ENCODE results near the gene HS2ST1. TPM values are rescaled to one million over a fixed set of nuclear protein-coding genes. Genes with fewer than 3 reads are reported as not detected.

Gene HS2ST1
- total RNA-seq, 1 experiment from 2014 or later: 45.0 TPM

DNA sequence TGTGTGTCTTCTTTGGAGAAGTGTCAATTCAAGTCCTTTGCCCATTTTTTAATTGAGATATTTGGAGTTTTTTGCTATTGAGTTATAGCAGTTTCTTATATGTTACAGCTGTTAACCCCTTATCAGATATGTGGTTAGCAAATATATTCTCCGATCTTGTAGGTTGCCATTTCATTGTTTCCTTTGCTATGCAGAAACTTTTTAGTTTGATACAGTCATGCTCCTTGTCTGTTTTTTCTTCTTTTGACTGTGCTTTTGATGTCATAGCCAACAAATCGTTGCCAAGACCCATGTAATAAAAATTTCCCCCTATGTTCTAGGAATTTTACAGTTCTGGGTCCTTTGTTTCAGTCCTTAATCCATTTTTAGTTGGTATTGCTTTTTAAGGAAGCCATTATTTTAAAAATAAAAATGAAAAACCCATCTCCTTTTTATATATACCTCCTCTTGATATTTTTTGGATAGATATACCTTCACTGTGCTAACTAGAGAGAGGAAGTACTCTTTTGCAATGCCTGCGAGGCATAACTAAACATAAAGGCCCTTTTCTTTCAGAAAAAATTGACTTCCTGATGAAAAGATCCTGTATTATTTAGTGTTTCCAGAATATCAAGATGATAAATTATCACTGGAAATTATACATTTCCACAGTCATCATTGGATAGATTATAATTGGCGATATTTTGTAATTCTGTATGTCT lies 127.8 kb downstream of the HS2ST1 start:
- Histone ChIP-seq H3K4me1 (no peaks in the 10 kb centered on the region), H3K4me3 (no peak overlapping the region), H3K27ac (no peak overlapping the region), H3K27me3 (no peaks in the 10 kb centered on the region), H3K36me3 (peaks cover 2% of the 10 kb centered on the region; the same call in 1 of the 2 replicates), H3K9me3 (replicated peaks) (no peaks in the 10 kb centered on the region)
- DNase-seq: no peak

DNA sequence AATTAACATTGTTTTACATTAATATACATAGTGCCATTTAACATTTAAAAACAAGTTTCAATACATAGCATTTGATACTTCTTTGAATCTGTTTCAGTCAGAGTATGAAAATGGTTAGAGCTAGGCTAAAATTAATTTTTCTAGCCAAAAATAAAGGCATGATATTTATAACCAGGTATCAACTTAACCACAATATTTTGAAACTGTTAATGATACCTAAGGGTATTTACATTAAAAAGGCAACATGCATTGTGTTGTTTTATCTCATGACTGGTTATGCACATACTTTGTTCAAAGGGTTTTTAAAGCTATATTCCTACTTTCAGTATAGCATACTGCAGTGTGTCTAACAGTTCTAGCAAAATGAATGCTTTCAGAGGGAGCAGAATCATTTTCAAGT lies 130.0 kb downstream of the HS2ST1 start:
- no peaks in the 10 kb centered on the region for H3K4me1 ChIP-seq
- no peak overlapping the region for H3K27ac ChIP-seq
- H3K27me3 ChIP-seq: no peaks in the 10 kb centered on the region
- 0 out of 2 replicates have a peak, but pooled peaks cover 7% of the 10 kb centered on the region for H3K9me3 ChIP-seq (replicated peaks)
- H3K36me3 ChIP-seq: peaks cover 2% of the 10 kb centered on the region; the same call in 1 of the 2 replicates
- no peak overlapping the region for H3K4me3 ChIP-seq
- DNase-seq: no peak

DNA sequence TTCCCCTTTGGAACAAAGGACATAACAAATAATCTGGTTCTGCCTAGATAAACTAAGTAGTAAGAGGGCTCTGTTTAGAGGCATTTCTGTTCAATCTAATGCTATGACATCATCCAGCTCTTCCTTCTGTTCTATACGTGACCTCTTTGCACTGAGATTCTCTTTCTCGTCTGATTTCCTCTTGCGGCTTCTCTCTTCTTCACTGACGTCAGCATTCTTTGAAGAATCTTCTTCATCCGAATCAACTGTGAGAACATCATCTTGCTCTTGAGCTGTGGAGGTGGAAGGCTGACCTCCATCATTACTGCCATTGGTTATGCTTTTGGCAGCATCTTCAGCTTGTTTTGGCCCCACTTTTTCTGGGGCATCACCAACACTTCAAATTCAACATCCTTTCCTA lies 130.4 kb downstream of the HS2ST1 start:
- peaks cover 1% of the 10 kb centered on the region; the same call in 1 of the 2 replicates for H3K36me3 ChIP-seq
- H3K4me1 ChIP-seq: no peaks in the 10 kb centered on the region
- 0 out of 2 replicates have a peak, but pooled peaks cover 7% of the 10 kb centered on the region for H3K9me3 ChIP-seq (replicated peaks)
- no peak for DNase-seq
- no peaks in the 10 kb centered on the region for H3K27me3 ChIP-seq
- no peak overlapping the region for H3K27ac ChIP-seq
- H3K4me3 ChIP-seq: no peak overlapping the region

DNA sequence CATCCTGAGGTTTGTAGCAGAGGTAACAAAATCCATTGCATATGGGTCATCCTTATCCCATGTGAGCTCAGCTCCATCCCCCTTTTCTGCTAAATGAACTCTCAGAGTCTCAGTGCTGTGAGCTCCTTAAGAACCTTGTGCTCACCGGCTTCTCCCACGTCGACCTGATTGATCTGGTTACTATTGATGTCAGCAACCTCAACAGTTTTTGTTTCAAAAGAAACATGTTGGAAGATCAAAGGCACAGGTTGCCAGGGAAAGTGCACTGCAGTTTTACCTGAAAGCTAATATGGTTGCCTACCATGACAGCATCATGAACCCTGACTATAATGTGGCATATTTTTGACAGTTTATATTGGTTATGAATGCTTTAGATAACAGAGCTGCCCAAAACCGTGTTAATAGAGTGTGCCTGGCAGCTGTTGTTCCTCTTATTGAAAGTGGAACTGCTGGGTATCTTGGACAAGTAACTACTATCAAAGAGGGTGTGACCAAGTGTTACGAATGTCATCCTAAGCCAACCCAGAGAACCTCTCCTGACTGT lies 131.4 kb downstream of the HS2ST1 start:
- H3K4me1 ChIP-seq: no peaks in the 10 kb centered on the region
- H3K27me3 ChIP-seq: no peaks in the 10 kb centered on the region
- H3K9me3 ChIP-seq (replicated peaks): 0 out of 2 replicates have a peak, but pooled peaks cover 7% of the 10 kb centered on the region
- no peak overlapping the region for H3K4me3 ChIP-seq
- no peaks in the 10 kb centered on the region for H3K36me3 ChIP-seq
- no peak for DNase-seq
- no peak overlapping the region for H3K27ac ChIP-seq

DNA sequence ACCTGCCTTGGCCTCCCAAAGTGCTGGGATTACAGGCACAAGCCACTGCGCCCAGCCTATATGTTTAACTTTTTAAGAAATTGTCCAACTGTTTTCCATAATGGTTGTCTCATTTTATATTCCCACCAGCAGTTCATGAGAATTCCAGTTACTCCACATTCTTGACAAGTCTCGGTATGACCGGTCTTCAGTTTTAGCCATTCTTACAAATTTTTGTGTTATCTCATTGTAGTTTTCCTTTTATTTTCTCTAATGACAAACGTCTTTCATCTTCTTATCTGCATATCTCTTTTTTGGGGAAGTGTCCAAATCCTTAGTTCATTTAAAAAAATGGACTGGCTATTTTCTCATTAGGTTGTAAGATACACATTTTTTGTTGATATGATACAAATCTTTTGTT lies 132.5 kb downstream of the HS2ST1 start:
- Histone ChIP-seq H3K4me1 (no peaks in the 10 kb centered on the region), H3K27ac (no peak overlapping the region), H3K9me3 (replicated peaks) (0 out of 2 replicates have a peak, but pooled peaks cover 7% of the 10 kb centered on the region), H3K27me3 (no peaks in the 10 kb centered on the region), H3K36me3 (no peaks in the 10 kb centered on the region), H3K4me3 (no peak overlapping the region)
- no peak for DNase-seq

DNA sequence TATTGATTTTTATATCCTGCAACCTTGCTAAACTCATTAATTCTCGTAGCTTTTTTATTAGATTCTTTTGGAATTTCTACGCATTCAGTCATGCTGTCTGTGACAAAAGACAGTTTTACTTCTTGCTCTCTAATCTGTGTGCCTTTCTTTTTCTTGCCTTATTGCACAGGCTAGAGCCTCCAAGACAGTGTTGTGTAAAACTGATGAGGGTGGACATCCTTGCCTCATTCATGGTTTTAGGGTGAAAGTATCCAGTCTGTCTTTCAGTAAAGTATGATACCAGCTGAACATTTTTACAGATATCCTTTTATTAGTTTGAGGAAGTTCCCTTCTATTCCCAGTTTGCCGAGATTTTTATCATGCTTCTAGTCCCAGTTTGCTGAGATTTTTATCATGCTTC lies 133.8 kb downstream of the HS2ST1 start:
- H3K27me3 ChIP-seq: no peaks in the 10 kb centered on the region

DNA sequence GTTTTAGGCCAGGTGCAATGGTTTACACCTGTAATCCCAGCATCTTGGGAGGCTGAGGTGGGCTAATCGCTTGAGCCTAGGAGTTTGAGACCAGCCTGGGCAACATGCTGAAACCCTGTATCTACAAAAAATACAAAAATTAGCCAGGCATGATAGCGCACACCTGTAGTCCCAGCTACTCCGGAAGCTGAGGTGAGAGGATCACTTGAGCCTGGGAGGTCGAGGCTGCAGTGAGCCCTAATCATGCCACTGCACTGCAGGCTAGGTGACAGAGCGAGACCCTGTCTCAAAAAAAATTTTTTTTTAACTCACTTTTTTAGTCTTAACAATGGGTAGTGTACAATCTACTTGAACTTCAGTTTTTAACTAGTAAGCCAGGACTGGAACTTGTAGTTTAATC lies 137.5 kb downstream of the HS2ST1 start:
- H3K4me1 ChIP-seq: no peaks in the 10 kb centered on the region; the same call in 1 of the 2 replicates
- no peak for DNase-seq
- no peaks in the 10 kb centered on the region for H3K36me3 ChIP-seq
- no peaks in the 10 kb centered on the region for H3K27me3 ChIP-seq
- no peak overlapping the region for H3K4me3 ChIP-seq
- no peak overlapping the region for H3K27ac ChIP-seq
- 0 out of 2 replicates have a peak, but pooled peaks cover 7% of the 10 kb centered on the region for H3K9me3 ChIP-seq (replicated peaks)

More for the DNA sequence above, 133.8 kb downstream of the HS2ST1 start:
- no peaks in the 10 kb centered on the region for H3K36me3 ChIP-seq
- H3K9me3 ChIP-seq (replicated peaks): 0 out of 2 replicates have a peak, but pooled peaks cover 7% of the 10 kb centered on the region
- no peak for DNase-seq
- no peaks in the 10 kb centered on the region; the same call in 1 of the 2 replicates for H3K4me1 ChIP-seq
- no peak overlapping the region for H3K27ac ChIP-seq
- no peak overlapping the region for H3K4me3 ChIP-seq

DNA sequence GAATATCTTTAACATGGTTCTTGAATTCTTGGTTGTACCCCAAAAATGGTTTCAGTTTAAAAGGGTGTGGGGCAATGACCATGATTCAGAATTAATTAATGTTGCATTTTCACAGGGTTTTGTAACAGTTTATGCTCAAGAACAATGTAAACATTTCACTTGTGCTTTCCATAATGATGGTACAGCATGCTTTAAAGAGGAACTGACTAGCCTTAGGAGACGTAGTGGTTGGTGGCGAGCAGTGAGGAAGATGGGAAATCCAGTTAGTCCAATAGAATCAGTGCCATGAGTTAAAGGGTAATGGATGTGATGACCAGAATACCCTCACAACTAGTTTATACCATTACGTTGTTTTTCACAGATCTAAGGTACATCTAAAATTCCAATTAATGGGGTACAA lies 138.0 kb downstream of the HS2ST1 start:
- no peak for DNase-seq
- no peaks in the 10 kb centered on the region for H3K27me3 ChIP-seq
- no peak overlapping the region for H3K4me3 ChIP-seq
- H3K36me3 ChIP-seq: no peaks in the 10 kb centered on the region
- no peak overlapping the region for H3K27ac ChIP-seq
- no peaks in the 10 kb centered on the region; the same call in 1 of the 2 replicates for H3K4me1 ChIP-seq
- 0 out of 2 replicates have a peak, but pooled peaks cover 7% of the 10 kb centered on the region for H3K9me3 ChIP-seq (replicated peaks)

DNA sequence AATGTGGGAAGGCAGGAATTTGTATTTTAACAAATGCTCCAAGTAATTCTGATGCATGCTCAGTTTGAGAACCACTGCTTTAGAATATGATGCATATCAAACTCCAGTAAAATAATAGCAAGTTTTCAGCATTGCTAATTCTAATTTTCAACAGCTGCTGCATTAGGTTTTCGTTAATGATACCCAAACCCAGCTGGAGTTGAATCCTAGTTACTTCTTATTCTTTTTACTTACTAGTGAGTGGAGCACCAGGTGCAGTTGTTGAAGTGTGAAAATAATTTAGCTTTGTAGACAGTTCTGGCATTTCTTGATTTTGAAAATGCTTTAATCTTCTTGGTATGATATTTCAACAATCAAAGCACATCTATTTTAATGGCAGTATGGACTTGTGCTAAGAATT lies 138.5 kb downstream of the HS2ST1 start:
- Histone ChIP-seq H3K4me3 (no peak overlapping the region), H3K27me3 (no peaks in the 10 kb centered on the region), H3K36me3 (no peaks in the 10 kb centered on the region), H3K27ac (no peak overlapping the region), H3K4me1 (no peaks in the 10 kb centered on the region; the same call in 1 of the 2 replicates), H3K9me3 (replicated peaks) (0 out of 2 replicates have a peak, but pooled peaks cover 7% of the 10 kb centered on the region)
- DNase-seq: no peak

DNA sequence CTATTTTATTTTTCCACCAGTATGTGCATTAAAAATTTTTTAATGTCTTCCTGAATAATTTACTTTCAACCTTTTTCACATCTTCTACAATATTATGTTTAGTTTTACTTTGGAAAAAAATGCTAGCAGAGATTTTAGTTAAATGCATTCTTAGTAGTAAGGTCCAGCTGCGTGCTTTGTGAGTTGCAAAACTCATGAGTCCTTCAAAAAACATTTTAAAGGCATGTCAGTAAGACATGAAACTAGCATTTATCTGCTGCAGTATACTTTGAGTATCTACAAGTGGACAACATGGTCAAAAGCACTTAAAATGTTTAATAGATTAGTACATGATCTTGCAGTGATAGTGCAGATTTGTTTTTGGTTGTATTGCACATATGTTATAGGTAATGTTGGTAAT lies 139.0 kb downstream of the HS2ST1 start:
- Histone ChIP-seq H3K36me3 (no peaks in the 10 kb centered on the region), H3K9me3 (replicated peaks) (0 out of 2 replicates have a peak, but pooled peaks cover 7% of the 10 kb centered on the region), H3K4me3 (no peak overlapping the region), H3K27me3 (no peaks in the 10 kb centered on the region), H3K27ac (no peak overlapping the region), H3K4me1 (no peaks in the 10 kb centered on the region; the same call in 1 of the 2 replicates)
- no peak for DNase-seq

DNA sequence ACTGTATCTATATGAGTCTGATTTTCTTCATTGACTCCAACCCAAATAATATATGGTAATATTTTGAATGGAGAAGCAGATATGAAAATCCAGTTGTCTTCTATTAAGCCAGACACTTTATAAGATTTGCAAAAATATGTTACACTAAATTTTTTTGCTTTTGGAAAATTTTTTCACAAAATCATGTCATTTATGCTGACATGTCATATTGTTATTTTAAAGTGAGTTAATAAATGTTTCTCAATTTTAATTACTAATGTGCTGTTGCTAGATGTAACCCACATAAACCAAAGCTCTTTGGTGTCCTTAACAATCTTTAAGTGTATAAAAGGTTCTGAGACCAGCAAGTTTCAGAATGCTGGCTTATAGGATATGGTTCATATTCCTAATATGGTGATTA lies 142.5 kb downstream of the HS2ST1 start:
- Histone ChIP-seq H3K9me3 (replicated peaks) (no peaks in the 10 kb centered on the region), H3K4me1 (peaks cover 11% of the 10 kb centered on the region), H3K27ac (no peak overlapping the region), H3K4me3 (no peak overlapping the region), H3K27me3 (no peaks in the 10 kb centered on the region), H3K36me3 (no peaks in the 10 kb centered on the region)
- no peak for DNase-seq

DNA sequence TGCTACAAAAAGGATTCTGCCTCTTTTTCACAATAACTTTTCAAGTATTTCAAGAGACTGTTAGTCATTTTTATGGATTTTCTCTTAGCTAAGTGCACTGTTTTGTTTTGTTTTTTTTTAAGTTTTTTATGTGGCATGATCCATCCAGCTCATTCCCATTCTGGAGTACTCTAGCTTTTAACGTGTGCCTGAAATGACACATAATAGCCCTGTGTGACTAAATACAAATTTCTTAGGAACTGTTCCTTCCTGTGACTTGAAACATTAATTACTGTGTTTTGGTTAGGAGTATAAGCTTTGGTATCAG lies 143.9 kb downstream of the HS2ST1 start:
- H3K9me3 ChIP-seq (replicated peaks): no peaks in the 10 kb centered on the region
- H3K27ac ChIP-seq: no peak overlapping the region
- no peak overlapping the region for H3K4me3 ChIP-seq
- H3K36me3 ChIP-seq: no peaks in the 10 kb centered on the region
- no peaks in the 10 kb centered on the region for H3K27me3 ChIP-seq
- no peak for DNase-seq
- H3K4me1 ChIP-seq: peaks cover 13% of the 10 kb centered on the region

DNA sequence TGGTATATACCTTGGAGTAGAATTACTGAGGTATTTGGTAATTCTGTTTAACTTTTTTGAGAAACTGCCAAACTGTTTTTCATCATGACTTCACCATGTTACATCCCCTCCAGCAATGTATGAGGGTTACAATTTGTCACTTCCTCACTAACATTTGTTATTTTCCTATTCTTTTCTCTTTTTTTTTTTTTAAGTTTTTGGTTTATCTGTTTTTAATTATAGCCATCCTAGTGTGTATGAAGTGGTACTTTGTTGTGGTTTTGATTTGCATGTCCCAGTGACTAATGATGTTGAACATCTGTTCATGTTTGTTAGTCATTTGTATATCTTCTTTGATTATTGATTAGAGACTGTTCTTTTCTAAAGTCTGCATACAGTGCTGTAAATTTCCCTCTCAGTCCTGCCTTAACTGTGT lies 147.3 kb downstream of the HS2ST1 start:
- H3K9me3 ChIP-seq (replicated peaks): no peaks in the 10 kb centered on the region
- no peaks in the 10 kb centered on the region for H3K36me3 ChIP-seq
- no peak for DNase-seq

DNA sequence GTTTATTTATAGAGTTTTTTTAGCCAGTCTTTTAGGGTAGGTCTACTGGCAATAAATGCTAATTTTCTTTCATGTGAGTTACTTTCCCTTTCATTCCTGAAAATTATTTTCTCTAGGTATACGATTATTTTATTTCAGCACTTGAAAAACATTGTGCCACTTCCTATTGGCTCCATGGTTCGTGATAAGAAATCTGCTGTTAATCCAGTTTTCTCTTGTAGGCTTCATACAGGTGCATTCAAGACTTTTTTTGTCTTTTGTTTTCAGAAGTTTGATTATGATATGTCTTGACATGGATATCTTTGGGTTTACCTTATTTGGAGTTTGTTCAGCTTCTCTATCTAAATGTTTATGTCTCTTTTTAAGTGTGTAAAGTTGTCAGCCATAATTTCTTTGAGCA lies 148.3 kb downstream of the HS2ST1 start:
- no peak overlapping the region for H3K4me3 ChIP-seq
- DNase-seq: no peak
- no peaks in the 10 kb centered on the region for H3K9me3 ChIP-seq (replicated peaks)
- H3K27ac ChIP-seq: no peak overlapping the region
- no peaks in the 10 kb centered on the region for H3K36me3 ChIP-seq
- H3K27me3 ChIP-seq: no peaks in the 10 kb centered on the region
- peaks cover 13% of the 10 kb centered on the region for H3K4me1 ChIP-seq

More for the DNA sequence above, 147.3 kb downstream of the HS2ST1 start:
- no peaks in the 10 kb centered on the region for H3K27me3 ChIP-seq
- H3K4me1 ChIP-seq: peaks cover 13% of the 10 kb centered on the region
- H3K27ac ChIP-seq: no peak overlapping the region
- H3K4me3 ChIP-seq: no peak overlapping the region

DNA sequence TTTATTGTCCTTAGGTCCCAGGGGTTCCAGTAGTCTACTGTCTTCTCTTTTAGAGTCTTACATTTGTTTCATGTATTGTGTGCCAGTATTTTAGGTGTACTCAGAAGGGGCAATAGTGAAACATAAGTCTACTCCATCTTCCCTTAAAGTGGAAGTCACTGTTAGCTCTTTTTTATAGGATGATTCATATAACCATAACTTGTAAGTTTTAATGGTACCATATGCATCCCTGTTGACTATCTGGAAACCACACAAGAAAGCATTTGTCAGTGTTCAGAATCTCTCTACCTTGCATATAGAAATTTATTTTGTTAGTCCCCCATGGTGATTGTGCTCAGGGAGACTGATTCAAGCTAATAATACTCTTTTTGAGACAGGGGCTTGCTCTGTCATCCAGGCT lies 149.9 kb downstream of the HS2ST1 start:
- DNase-seq: no peak
- peaks cover 13% of the 10 kb centered on the region for H3K4me1 ChIP-seq
- H3K27ac ChIP-seq: no peak overlapping the region
- no peaks in the 10 kb centered on the region for H3K27me3 ChIP-seq
- H3K4me3 ChIP-seq: no peak overlapping the region
- no peaks in the 10 kb centered on the region for H3K9me3 ChIP-seq (replicated peaks)
- H3K36me3 ChIP-seq: no peaks in the 10 kb centered on the region
